MCF 10A (cell line): ENCODE measurements around the gene SEMA3E. TPM values are rescaled to one million over a fixed set of nuclear protein-coding genes. Genes with fewer than 3 reads are reported as not detected.
A peak's percentile ranks its signal among the peaks of the same experiment; 100 is the strongest.
"Not testable (repeated sequence)": the region's sequence is repeated elsewhere in the genome, so short reads cannot be mapped to it uniquely, and the experiment has no call there.

Source experiments
- BruUV-seq: library from RNA; stranded (reverse); fragments of 400-500 nt; replicated peaks from 2 replicates; lab custom pipeline; 2021; lab: Mats Ljungman, UMichigan
- CTCF ChIA-PET: fragments of 300-600 bp; sonication (Branson Sonifier 250); formaldehyde crosslinking; extraction: SDS; loops from one replicate; lab custom pipeline; 2021; ENCODE audit warnings: antibody characterized with exemption, inconsistent platforms; lab: Yijun Ruan, JAX
- POLR2A ChIA-PET: fragments of 300-600, 350-650 bp; sonication (Branson Sonifier 250); formaldehyde crosslinking; extraction: SDS; loops from one replicate; lab custom pipeline; 2020; ENCODE audit warnings: antibody characterized with exemption, inconsistent platforms; lab: Yijun Ruan, JAX
- DNase-seq: peaks from one replicate; pipeline ENCODE4 v3.0.0-alpha.2; 2018; ENCODE audit not compliant: unreplicated experiment
- H3K27ac Mint-ChIP-seq: one replicate; pipeline ENCODE4 v1.8.0; 2022; ENCODE audit warnings: mild to moderate bottlenecking, low read depth, mixed read lengths; ENCODE audit not compliant: unreplicated experiment
- H3K27me3 Mint-ChIP-seq: one replicate; pipeline ENCODE4 v1.8.0; 2022; ENCODE audit warnings: mixed read lengths; ENCODE audit not compliant: insufficient read depth, unreplicated experiment
- H3K36me3 Mint-ChIP-seq: one replicate; pipeline ENCODE4 v1.8.0; 2022; ENCODE audit warnings: mild to moderate bottlenecking, moderate library complexity, mixed read lengths; ENCODE audit not compliant: insufficient read depth, unreplicated experiment
- H3K4me1 Mint-ChIP-seq: one replicate; pipeline ENCODE4 v1.8.0; 2022; ENCODE audit warnings: mixed read lengths; ENCODE audit not compliant: insufficient read depth, unreplicated experiment
- H3K4me3 Mint-ChIP-seq: one replicate; pipeline ENCODE4 v1.8.0; 2022; ENCODE audit warnings: mild to moderate bottlenecking, moderate library complexity, mixed read lengths; ENCODE audit not compliant: unreplicated experiment
- H3K9me3 Mint-ChIP-seq: one replicate; pipeline ENCODE4 v1.8.0; 2022; ENCODE audit warnings: mixed read lengths; ENCODE audit not compliant: unreplicated experiment
- CTCF ChIP-seq: fragments of 200-600 bp; IDR thresholded peaks from one replicate; pipeline ENCODE4 v1.8.0; 2022; ENCODE audit warnings: antibody characterized with exemption, mild to moderate bottlenecking; ENCODE audit not compliant: unreplicated experiment
- intact Hi-C: fragments of 100-400 bp; cut with micrococcal nuclease; formaldehyde crosslinking; loops from 2 replicates; pipeline ENCODE4 v1.14.1; 2022
- total RNA-seq: library from RNA; stranded (reverse); gene quantifications from 2 replicates; pipeline ENCODE4 v1.2.3, GENCODE V29; 2022

The SEMA3E gene
- total RNA-seq, 1 experiment from 2014 or later: 0.51 TPM

- Mint-ChIP-seq H3K4me3 (no peak overlapping the region), H3K27ac (no peak overlapping the region), H3K9me3 (no peaks in the 10 kb centered on the region), H3K36me3 (no peaks in the 10 kb centered on the region), H3K4me1 (no peaks in the 10 kb centered on the region), H3K27me3 (peaks cover 81% of the 10 kb centered on the region)
- no TSS peak for BruUV-seq
- intact Hi-C loops: no loop called here
- ChIA-PET CTCF (no interaction called here), POLR2A (no interaction called here)
- no peak for DNase-seq
- no peak for TF ChIP-seq CTCF
Observed at GRCh38 chr7:83686416-83686815, 37.5 kb upstream of the SEMA3E start.

DNA sequence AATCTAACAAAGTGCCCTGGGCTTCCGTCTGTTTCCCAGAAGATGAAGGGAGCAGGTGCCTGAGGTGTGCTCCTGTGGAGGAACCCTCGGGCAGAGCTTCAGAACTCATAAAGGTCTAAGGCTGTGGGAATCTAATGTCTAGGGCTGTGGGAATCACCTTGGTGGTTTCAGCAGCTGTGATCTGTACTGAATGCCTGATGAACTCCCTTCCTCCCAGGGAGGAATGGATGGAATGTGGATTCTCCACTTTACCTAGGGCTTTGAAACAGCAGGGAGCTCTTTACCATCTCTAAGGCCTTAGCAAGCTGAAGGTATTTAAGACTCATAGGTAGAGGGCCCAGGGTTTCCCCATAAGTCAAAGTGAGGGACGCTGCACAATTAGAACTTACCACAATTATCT, 36.0 kb upstream of the SEMA3E start:
- H3K27me3 Mint-ChIP-seq: peaks cover 71% of the 10 kb centered on the region
- TF ChIP-seq CTCF: no peak
- BruUV-seq: no TSS peak
- H3K36me3 Mint-ChIP-seq: no peaks in the 10 kb centered on the region
- intact Hi-C loops: no loop called here
- H3K4me1 Mint-ChIP-seq: no peaks in the 10 kb centered on the region
- DNase-seq: no peak
- H3K9me3 Mint-ChIP-seq: no peaks in the 10 kb centered on the region
- ChIA-PET CTCF (no interaction called here), POLR2A (no interaction called here)
- H3K4me3 Mint-ChIP-seq: no peak overlapping the region
- no peak overlapping the region for H3K27ac Mint-ChIP-seq

DNA sequence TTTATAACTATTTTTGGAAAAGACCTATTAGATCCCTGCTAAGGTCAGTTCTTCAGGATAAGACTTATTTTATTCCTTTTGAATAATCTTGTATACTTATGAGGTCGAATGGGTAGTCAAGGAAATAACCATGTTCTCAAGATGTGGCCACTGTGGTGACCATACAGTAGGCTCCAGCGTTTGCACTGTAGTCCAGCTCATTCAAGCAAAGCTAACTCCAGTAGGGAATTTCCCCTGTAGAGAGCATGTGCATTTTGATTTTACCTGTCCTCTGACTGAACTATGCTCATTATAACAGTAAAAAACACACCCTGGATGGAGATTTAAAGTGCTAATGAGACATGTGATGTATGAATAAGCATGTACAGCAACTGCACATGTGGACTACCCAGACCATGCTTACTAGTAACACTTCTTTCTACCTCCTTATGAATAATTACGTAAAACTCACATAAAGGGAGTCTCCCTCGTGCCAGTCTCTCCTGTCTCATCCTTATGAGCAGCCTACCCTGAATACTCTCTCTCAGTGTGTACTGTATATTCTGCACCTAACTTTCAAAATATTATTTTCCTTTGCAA, 32.4 kb upstream of the SEMA3E start:
- DNase-seq: no peak
- BruUV-seq: no TSS peak
- ChIA-PET CTCF (no interaction called here), POLR2A (no interaction called here)
- Mint-ChIP-seq H3K27ac (no peak overlapping the region), H3K9me3 (no peaks in the 10 kb centered on the region), H3K36me3 (no peaks in the 10 kb centered on the region), H3K27me3 (peaks cover 54% of the 10 kb centered on the region), H3K4me1 (peaks cover 9% of the 10 kb centered on the region), H3K4me3 (no peak overlapping the region)
- intact Hi-C loops: no loop called here
- no peak for TF ChIP-seq CTCF

DNA sequence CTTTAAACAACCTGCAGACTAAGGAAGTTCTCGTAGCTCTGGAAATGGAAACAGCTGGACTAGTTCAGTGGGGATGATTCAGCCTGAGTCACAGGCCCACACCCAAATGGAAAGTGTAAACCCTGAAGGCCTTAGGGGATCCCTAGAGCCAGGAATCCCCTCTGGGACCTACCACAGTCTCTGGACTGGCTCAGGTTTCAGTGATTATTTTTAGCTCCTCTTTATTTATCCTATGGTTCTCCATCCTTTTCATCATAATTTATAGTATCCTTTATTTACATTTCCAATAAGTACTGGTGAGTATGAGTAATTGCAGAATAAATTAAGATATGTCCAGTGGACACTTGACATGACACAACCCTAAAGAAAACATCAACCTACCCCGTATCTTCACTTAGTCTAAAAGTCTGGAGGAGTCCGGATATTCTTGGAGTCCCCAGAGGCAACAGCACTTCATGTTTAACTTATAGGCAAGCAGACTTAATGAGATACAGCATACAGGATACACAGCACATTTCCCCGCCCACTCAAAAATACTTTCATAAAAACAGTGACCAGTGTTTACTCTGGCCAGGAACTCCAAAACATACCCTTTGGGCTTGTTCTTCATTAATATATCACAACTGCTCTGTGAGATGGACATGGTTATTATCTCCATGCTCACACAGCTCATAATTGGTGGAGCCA, 28.4 kb upstream of the SEMA3E start:
- ChIA-PET POLR2A (no interaction called here), CTCF (interaction anchor here (0.6 kb wide), 1 partner anchor 229 kb away, joined by 3 read pairs; no protein-coding TSS in a partner anchor)
- no TSS peak for BruUV-seq
- Mint-ChIP-seq H3K9me3 (no peaks in the 10 kb centered on the region), H3K4me3 (no peak overlapping the region), H3K4me1 (peaks cover 9% of the 10 kb centered on the region), H3K27me3 (peaks cover 40% of the 10 kb centered on the region), H3K36me3 (no peaks in the 10 kb centered on the region), H3K27ac (no peak overlapping the region)
- no peak for TF ChIP-seq CTCF
- DNase-seq: peak; percentile 87
- intact Hi-C loops: no loop called here

GRCh38 chr7:83673291-83673690, 24.4 kb upstream of the SEMA3E start:
- H3K4me1 Mint-ChIP-seq, intact Hi-C loops, H3K27ac Mint-ChIP-seq, DNase-seq, H3K36me3 Mint-ChIP-seq, BruUV-seq, POLR2A ChIA-PET, H3K9me3 Mint-ChIP-seq, H3K4me3 Mint-ChIP-seq: not testable (repeated sequence)
- peaks cover 23% of the 10 kb centered on the region for H3K27me3 Mint-ChIP-seq
- CTCF ChIA-PET: interaction anchor here (0.6 to 1.4 kb wide), 2 partner anchors 262 to 279 kb away, joined by 3 to 4 read pairs; no protein-coding TSS in a partner anchor
